ENCODE data around the gene AK2. TPM values are rescaled to one million over a fixed set of nuclear protein-coding genes. Genes with fewer than 3 reads are reported as not detected.

Gene AK2
- total and polyA plus RNA-seq, 10 of the 15 experiments (the other 5 are each of a cell fraction or from before 2014, with no cell fraction given) = 52.3 to 500 (median 278) TPM

- TF ChIP-seq EP300 (IDR thresholded peaks at IDR 0.05; ENCODE audit: borderline replicate concordance in 1 of 2, control insufficient read depth in 1 of 2, low read depth in 2 of 2, low read length in 2 of 2) = no peak
Measured at GRCh38 chr1:33013791-33014190, 22.9 kb downstream of the AK2 start (continued).

GRCh38 chr1:33012165-33012564, 24.5 kb downstream of the AK2 start:
- RAD21 ChIA-PET (ENCODE audit: unreplicated experiment) = no interaction called here
- Histone ChIP-seq H3K27ac (ENCODE audit: control insufficient read depth, insufficient read depth) (no peak overlapping the region), H3K4me3 (no peak overlapping the region), H3K4me1 (ENCODE audit: control insufficient read depth, insufficient read depth, low read length) (no peaks in the 10 kb centered on the region), H4K20me1 (ENCODE audit: control insufficient read depth, insufficient read depth) (no peaks in the 10 kb centered on the region), H3K79me2 (ENCODE audit: control insufficient read depth, insufficient read depth, low read length) (no peaks in the 10 kb centered on the region), H2AFZ (ENCODE audit: control insufficient read depth, low read depth, low read length) (no peak overlapping the region), H3K9me3 (replicated peaks; ENCODE audit: control insufficient read depth, insufficient read depth, low read length) (no peaks in the 10 kb centered on the region), H3K4me2 (ENCODE audit: control insufficient read depth, insufficient read depth) (no peak overlapping the region), H3K36me3 (ENCODE audit: control insufficient read depth in 2 of 2, insufficient read depth in 2 of 2, low read length in 1 of 2) (peaks cover 26 to 35% of the 10 kb centered on the region in 2 experiments), H3K27me3 (replicated peaks in 1 of 2; ENCODE audit: control insufficient read depth in 2 of 2, insufficient read depth in 2 of 2, low read length in 1 of 2) (no peaks in the 10 kb centered on the region), H3K9ac (ENCODE audit: control insufficient read depth, insufficient read depth, low read length) (no peak overlapping the region)
- no peak for FAIRE-seq
- TF ChIP-seq YY1 (IDR thresholded peaks at IDR 0.05; ENCODE audit: low read depth, low read length) (no peak), ASH2L (IDR thresholded peaks at IDR 0.05; ENCODE audit: borderline replicate concordance, low read depth) (no peak), CBX3 (IDR thresholded peaks at IDR 0.05; ENCODE audit: borderline replicate concordance, low read depth) (no peak), SPI1 (IDR thresholded peaks at IDR 0.05; ENCODE audit: borderline replicate concordance, insufficient read depth, low read depth, low read length) (no peak), JUNB (IDR thresholded peaks at IDR 0.05) (no peak), CREM (IDR thresholded peaks at IDR 0.05; ENCODE audit: low read depth) (no peak), EP300 (IDR thresholded peaks at IDR 0.05; ENCODE audit: borderline replicate concordance in 1 of 2, control insufficient read depth in 1 of 2, low read depth in 2 of 2, low read length in 2 of 2) (no peak), SIN3A (IDR thresholded peaks at IDR 0.05; ENCODE audit: low read depth, low read length) (no peak), NFYA (IDR thresholded peaks at IDR 0.05; ENCODE audit: borderline replicate concordance, low read depth, low read length) (no peak), NFIC (IDR thresholded peaks at IDR 0.05; ENCODE audit: low read depth, low read length) (no peak)
- DNase-seq (ENCODE audit: low read depth, low spot score) = no peak
- POLR2A ChIA-PET = no interaction called here
- 98% methylated on average over 3 of the region's 3 CpGs for WGBS (ENCODE audit: insufficient coverage, insufficient replicate concordance, low lambda C conversion rate, missing lambda C conversion rate)
- CTCF ChIA-PET = interaction anchor here (1.5 kb wide), 1 partner anchor 11 kb away, joined by 3 read pairs; no protein-coding TSS in a partner anchor
- intact Hi-C loops (cut with micrococcal nuclease; ENCODE audit: unreplicated experiment) (no loop called here), in situ Hi-C loops (cut with MboI) (no loop called here)
- no TSS peak for BruUV-seq (replicated peaks)
- no peak for ATAC-seq
- SMC1A ChIA-PET (ENCODE audit: uncharacterized antibody, unreplicated experiment) = no interaction called here
